Trophoblast cell (in vitro differentiated cells and primary cell): Measurements from ENCODE around the gene GPSM1.

ENCODE experiments used
- DNase-seq, 2 donors: peaks; one replicate each; pipeline ENCODE4 v3.0.0-alpha.2; 2016
- H2AFZ ChIP-seq: 2 replicates; pipeline ENCODE4 v1.6.1; 2013; ENCODE audit warnings: low read length, moderate library complexity, mild to moderate bottlenecking; ENCODE audit not compliant: insufficient read depth, poor library complexity
- H2AK5ac ChIP-seq: 2 replicates; pipeline ENCODE4 v1.6.1; 2013; ENCODE audit warnings: mild to moderate bottlenecking, low read length
- H2BK120ac ChIP-seq: 2 replicates; pipeline ENCODE4 v1.6.1; 2013; ENCODE audit warnings: low read length, mild to moderate bottlenecking, moderate library complexity; ENCODE audit not compliant: insufficient read depth, poor library complexity
- H2BK12ac ChIP-seq: 2 replicates; pipeline ENCODE4 v1.6.1; 2013; ENCODE audit warnings: mild to moderate bottlenecking, low read length, moderate library complexity
- H2BK5ac ChIP-seq: 2 replicates; pipeline ENCODE4 v1.6.1; 2013; ENCODE audit warnings: low read length, low read depth, moderate library complexity, mild to moderate bottlenecking; ENCODE audit not compliant: poor library complexity
- H3K14ac ChIP-seq: 2 replicates; pipeline ENCODE4 v1.6.1; 2013; ENCODE audit warnings: mild to moderate bottlenecking, low read length
- H3K18ac ChIP-seq: 2 replicates; pipeline ENCODE4 v1.6.1; 2013; ENCODE audit warnings: mild to moderate bottlenecking, low read length
- H3K23ac ChIP-seq: 2 replicates; pipeline ENCODE4 v1.6.1; 2013; ENCODE audit warnings: low read length
- H3K27ac ChIP-seq: 2 replicates; pipeline ENCODE4 v1.5.1; 2013; ENCODE audit warnings: low read depth, mild to moderate bottlenecking, inconsistent platforms, low read length, moderate library complexity
- H3K27me3 ChIP-seq: 2 replicates; pipeline ENCODE4 v1.6.1; 2013; ENCODE audit warnings: inconsistent platforms, mild to moderate bottlenecking, low read length, moderate library complexity; ENCODE audit not compliant: insufficient read depth
- H3K36me3 ChIP-seq, 2 experiments: 1 replicate in 1 of 2; 2 replicates in 1 of 2; pipeline ENCODE4 v1.6.1; 2013; ENCODE audit warnings: low read length in 2 of 2, mild to moderate bottlenecking in 2 of 2, moderate library complexity in 1 of 2; ENCODE audit not compliant: insufficient read depth in 2 of 2, control insufficient read depth in 1 of 2
- H3K4ac ChIP-seq: 2 replicates; pipeline ENCODE4 v1.6.1; 2013; ENCODE audit warnings: low read depth, mild to moderate bottlenecking, low read length, moderate library complexity
- H3K4me1 ChIP-seq, 2 experiments: 1 replicate in 1 of 2; 2 replicates in 1 of 2; pipeline ENCODE4 v1.6.1; 2013; ENCODE audit warnings: low read length in 2 of 2, mild to moderate bottlenecking in 2 of 2, moderate library complexity in 1 of 2; ENCODE audit not compliant: insufficient read depth in 2 of 2, control insufficient read depth in 1 of 2
- H3K4me2 ChIP-seq: 2 replicates; pipeline ENCODE4 v1.6.1; 2013; ENCODE audit warnings: inconsistent platforms, mild to moderate bottlenecking, low read length, moderate library complexity
- H3K4me3 ChIP-seq: 2 replicates; pipeline ENCODE4 v1.5.1; 2013; ENCODE audit warnings: mild to moderate bottlenecking, low read depth, low read length, inconsistent platforms
- H3K79me1 ChIP-seq: one replicate; pipeline ENCODE4 v1.6.1; 2013; ENCODE audit warnings: low read length
- H3K79me2 ChIP-seq: 2 replicates; pipeline ENCODE4 v1.6.1; 2013; ENCODE audit warnings: low read length, mild to moderate bottlenecking; ENCODE audit not compliant: control insufficient read depth, insufficient read depth, poor library complexity
- H3K9ac ChIP-seq: 2 replicates; pipeline ENCODE4 v1.6.1; 2013; ENCODE audit warnings: mild to moderate bottlenecking, low read length
- H3K9me3 ChIP-seq: 2 replicates; pipeline ENCODE4 v1.6.1; 2013; ENCODE audit warnings: low read depth, mild to moderate bottlenecking, control low read depth, inconsistent platforms, low read length; ENCODE audit not compliant: insufficient read depth
- H4K12ac ChIP-seq: 2 replicates; pipeline ENCODE4 v1.6.1; 2013; ENCODE audit warnings: low read depth, mild to moderate bottlenecking, low read length, moderate library complexity
- H4K8ac ChIP-seq: 2 replicates; pipeline ENCODE4 v1.6.1; 2013; ENCODE audit warnings: low read depth, mild to moderate bottlenecking, low read length, moderate library complexity
- H4K91ac ChIP-seq: one replicate; pipeline ENCODE4 v1.6.1; 2013; ENCODE audit warnings: low read depth, mild to moderate bottlenecking, low read length, moderate library complexity
- WGBS: extraction: QIAGEN DNeasy Blood & Tissue Kit; methylation state at CpG from one replicate; pipeline ENCODE4 v1.1.7; 2013; ENCODE audit warnings: missing lambda C conversion rate; ENCODE audit not compliant: insufficient read length, insufficient coverage; ENCODE audit errors: extremely low coverage; 5-methylcytosine and 5-hydroxymethylcytosine counted together

GPSM1 gene

GRCh38 chr9:136283291-136284235 is 43.8 kb upstream of the GPSM1 start:
- Histone ChIP-seq H2AFZ (no peak overlapping the region), H3K23ac (no peak overlapping the region), H3K4me1 (peaks cover under 1 to 3% of the 10 kb centered on the region in 2 experiments), H3K14ac (no peak overlapping the region), H3K4ac (no peak overlapping the region), H2BK120ac (no peak overlapping the region), H3K9ac (no peak overlapping the region), H4K12ac (no peak overlapping the region), H3K18ac (no peak overlapping the region), H3K79me2 (no peaks in the 10 kb centered on the region), H2AK5ac (no peak overlapping the region), H3K4me2 (no peak overlapping the region), H2BK5ac (no peak overlapping the region), H4K8ac (no peak overlapping the region), H4K91ac (no peak overlapping the region), H3K27me3 (peaks cover 4% of the 10 kb centered on the region), H3K79me1 (no peaks in the 10 kb centered on the region), H3K9me3 (peaks cover 3% of the 10 kb centered on the region), H3K27ac (no peak overlapping the region), H3K36me3 (no peaks in the 10 kb centered on the region), H2BK12ac (no peak overlapping the region), H3K4me3 (no peak overlapping the region)
- WGBS = no CpG with 5 or more reads among the region's 32 CpGs
- peak; percentile 53 to 72 for DNase-seq

GRCh38 chr9:136284311-136284710 is 43.0 kb upstream of the GPSM1 start:
- no peak overlapping the region for H4K91ac ChIP-seq
- no peak overlapping the region for H2BK120ac ChIP-seq
- peaks cover 4% of the 10 kb centered on the region for H3K27me3 ChIP-seq
- H3K9ac ChIP-seq = no peak overlapping the region
- no CpG with 5 or more reads among the region's 22 CpGs for WGBS
- H2BK12ac ChIP-seq = no peak overlapping the region
- peaks cover 3% of the 10 kb centered on the region for H3K9me3 ChIP-seq
- no peaks in the 10 kb centered on the region for H3K79me2 ChIP-seq
- H3K23ac ChIP-seq = no peak overlapping the region
- no peak overlapping the region for H3K4ac ChIP-seq
- no peak overlapping the region for H3K18ac ChIP-seq
- no peak overlapping the region for H2BK5ac ChIP-seq
- no peak overlapping the region for H3K4me3 ChIP-seq
- no peak overlapping the region for H3K14ac ChIP-seq
- no peak overlapping the region for H2AK5ac ChIP-seq
- H3K27ac ChIP-seq = no peak overlapping the region
- H3K4me2 ChIP-seq = no peak overlapping the region
- peaks cover 3 to 6% of the 10 kb centered on the region in 2 experiments for H3K4me1 ChIP-seq
- no peak for DNase-seq
- H4K8ac ChIP-seq = no peak overlapping the region
- no peaks in the 10 kb centered on the region for H3K79me1 ChIP-seq
- H3K36me3 ChIP-seq = no peaks in the 10 kb centered on the region
- H2AFZ ChIP-seq = no peak overlapping the region
- no peak overlapping the region for H4K12ac ChIP-seq

- H3K14ac ChIP-seq = no peak overlapping the region
- H2BK120ac ChIP-seq = no peak overlapping the region
- no peak overlapping the region for H3K18ac ChIP-seq
- no peaks in the 10 kb centered on the region for H3K79me1 ChIP-seq
- DNase-seq = no peak
- WGBS = no CpG with 5 or more reads among the region's 19 CpGs
- H2BK5ac ChIP-seq = no peak overlapping the region
- no peak overlapping the region for H2AK5ac ChIP-seq
- H3K36me3 ChIP-seq = no peaks in the 10 kb centered on the region
- no peak overlapping the region for H2AFZ ChIP-seq
- no peak overlapping the region for H3K9ac ChIP-seq
- H3K4ac ChIP-seq = no peak overlapping the region
- H2BK12ac ChIP-seq = no peak overlapping the region
- no peak overlapping the region for H3K4me3 ChIP-seq
- H4K91ac ChIP-seq = no peak overlapping the region
- peaks cover 3 to 6% of the 10 kb centered on the region in 2 experiments for H3K4me1 ChIP-seq
- H3K4me2 ChIP-seq = no peak overlapping the region
- no peak overlapping the region for H3K27ac ChIP-seq
- no peaks in the 10 kb centered on the region for H3K79me2 ChIP-seq
- H3K27me3 ChIP-seq = peaks cover 4% of the 10 kb centered on the region
- H3K9me3 ChIP-seq = peaks cover 3% of the 10 kb centered on the region
- H4K12ac ChIP-seq = no peak overlapping the region
- H3K23ac ChIP-seq = no peak overlapping the region
- H4K8ac ChIP-seq = no peak overlapping the region
Observed at GRCh38 chr9:136284951-136285350, 42.4 kb upstream of the GPSM1 start.

- no peak overlapping the region for H3K23ac ChIP-seq
- H4K91ac ChIP-seq = no peak overlapping the region
- no peak overlapping the region for H2BK5ac ChIP-seq
- H3K14ac ChIP-seq = no peak overlapping the region
- H4K12ac ChIP-seq = no peak overlapping the region
- H3K79me1 ChIP-seq = no peaks in the 10 kb centered on the region
- H3K4me3 ChIP-seq = no peak overlapping the region
- no CpG with 5 or more reads among the region's 28 CpGs for WGBS
- peaks cover 3 to 6% of the 10 kb centered on the region in 2 experiments for H3K4me1 ChIP-seq
- H3K27ac ChIP-seq = no peak overlapping the region
- H2BK120ac ChIP-seq = no peak overlapping the region
- peaks cover 4% of the 10 kb centered on the region for H3K27me3 ChIP-seq
- H3K4me2 ChIP-seq = no peak overlapping the region
- H2BK12ac ChIP-seq = no peak overlapping the region
- H2AK5ac ChIP-seq = no peak overlapping the region
- H3K18ac ChIP-seq = no peak overlapping the region
- H4K8ac ChIP-seq = no peak overlapping the region
- H3K4ac ChIP-seq = no peak overlapping the region
- H3K9ac ChIP-seq = no peak overlapping the region
- no peak for DNase-seq
- H3K36me3 ChIP-seq = no peaks in the 10 kb centered on the region
- H3K79me2 ChIP-seq = no peaks in the 10 kb centered on the region
- H3K9me3 ChIP-seq = no peaks in the 10 kb centered on the region
- H2AFZ ChIP-seq = no peak overlapping the region
Observed at GRCh38 chr9:136285501-136286358, 41.6 kb upstream of the GPSM1 start.
